Measurements from ENCODE around the gene RIPOR3.
"Not testable (repeated sequence)": the region's sequence is repeated elsewhere in the genome, so short reads cannot be mapped to it uniquely, and the experiment has no call there.

The RIPOR3 gene

GRCh38 chr20:50676858-50677257 is 14.5 kb downstream of the RIPOR3 start:
- DNase-seq, result no peak

- not testable (repeated sequence) for DNase-seq
Measured at GRCh38 chr20:50676377-50676731, 15.0 kb downstream of the RIPOR3 start.

DNA sequence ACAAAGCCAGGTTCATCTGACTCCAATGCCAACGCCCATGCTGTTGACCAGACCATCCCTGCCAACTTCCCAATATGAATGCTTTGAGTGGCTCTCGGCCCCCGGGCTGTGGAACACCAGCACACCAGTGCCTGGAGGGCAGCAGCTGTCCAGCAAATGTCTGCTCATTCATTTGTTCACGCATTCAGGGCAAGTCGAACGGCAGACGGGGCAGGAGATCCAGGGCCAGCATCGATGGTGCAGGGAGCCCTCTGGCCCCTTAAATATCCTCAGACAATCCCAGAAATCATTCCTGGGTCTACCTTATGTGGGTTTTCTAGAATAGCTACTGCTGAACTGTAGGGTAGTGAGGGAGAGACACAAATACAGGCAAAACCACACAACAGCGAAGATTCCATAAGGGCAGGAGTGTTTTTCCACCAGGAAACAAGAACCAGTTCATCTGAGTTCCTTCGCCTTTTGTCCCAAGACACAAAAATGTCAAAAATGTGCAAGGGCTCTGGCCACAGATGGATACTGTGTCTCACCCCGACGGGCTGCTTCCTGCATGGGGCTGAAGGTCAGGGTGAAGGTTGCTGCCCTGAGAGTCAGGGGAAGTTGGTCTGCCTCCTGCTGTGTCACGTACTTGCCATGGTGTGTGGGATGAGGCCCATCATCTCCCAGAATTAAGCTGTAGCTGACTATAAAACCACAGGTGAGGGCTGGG is 15.5 kb downstream of the RIPOR3 start:
- no peak for DNase-seq

GRCh38 chr20:50674138-50674825 is 17.1 kb downstream of the RIPOR3 start:
- DNase-seq, result no peak

DNA sequence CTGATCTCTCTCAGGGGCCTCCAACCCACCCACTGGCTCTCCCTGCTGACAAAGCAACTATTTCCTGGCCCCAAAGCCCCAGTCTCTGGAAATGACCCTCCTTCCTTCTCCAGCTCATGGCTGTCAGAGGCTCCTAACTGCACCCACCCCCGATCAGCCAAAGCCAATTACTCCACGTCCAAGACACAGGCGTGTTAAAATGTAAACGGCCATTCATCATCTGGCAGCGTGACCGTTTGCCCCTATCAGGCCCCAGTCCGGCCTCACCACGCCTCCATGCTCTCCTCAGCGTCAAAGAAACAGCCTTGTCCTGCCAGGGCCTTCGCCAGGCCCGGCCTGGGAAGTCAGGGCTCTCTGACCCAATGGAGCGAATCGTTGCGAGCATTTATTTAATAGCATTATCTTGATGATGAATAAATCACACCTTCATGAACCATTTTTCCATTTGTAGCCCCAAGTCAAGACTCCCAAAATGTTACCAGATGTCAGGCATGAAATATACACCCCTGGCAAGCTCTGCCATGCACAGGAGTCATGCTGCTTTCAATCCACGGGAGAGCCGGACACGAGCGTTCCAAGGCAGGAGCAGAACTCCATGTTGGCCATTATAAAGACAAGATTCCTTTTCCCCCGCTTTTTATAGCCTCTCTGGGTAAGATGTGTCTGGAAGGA is 17.7 kb downstream of the RIPOR3 start:
- no peak for DNase-seq

GRCh38 chr20:50673146-50673465 is 18.2 kb downstream of the RIPOR3 start:
- DNase-seq, result no peak

DNA sequence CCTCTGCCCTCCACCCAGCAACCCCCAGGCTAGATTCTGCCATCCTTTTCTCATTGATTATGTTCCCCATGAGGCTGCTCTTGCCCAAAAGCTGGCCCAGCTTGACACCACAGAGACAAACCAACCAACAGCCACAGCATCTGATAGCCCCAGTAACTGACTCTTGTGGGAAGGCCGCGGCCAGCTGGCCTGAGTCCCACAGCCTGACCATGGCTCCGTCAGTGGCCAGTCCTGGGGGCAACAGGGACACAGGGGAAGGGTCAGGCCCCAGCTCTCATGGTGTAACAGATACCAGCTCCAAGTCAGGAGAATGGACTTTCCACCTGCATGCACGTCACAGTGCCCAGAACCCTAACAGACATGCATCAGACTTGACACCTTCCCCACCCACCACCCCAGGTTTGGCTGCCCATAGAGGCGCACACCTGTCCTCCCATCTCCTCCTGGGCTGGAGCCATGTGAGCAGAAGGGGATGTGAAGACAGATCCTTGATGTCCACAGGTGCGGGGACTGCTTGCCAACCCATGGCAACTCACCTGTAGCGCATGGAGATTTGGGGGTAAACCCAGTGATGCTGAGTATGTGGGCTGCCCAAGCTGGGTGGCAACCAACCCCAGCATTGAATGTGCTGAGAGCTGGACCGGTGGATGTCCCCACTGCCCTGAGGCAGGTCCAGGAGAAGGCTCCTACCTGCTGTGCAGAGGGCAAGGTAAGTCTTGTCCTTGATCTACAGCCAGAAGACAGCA is 18.8 kb downstream of the RIPOR3 start:
- no peak for DNase-seq

DNA sequence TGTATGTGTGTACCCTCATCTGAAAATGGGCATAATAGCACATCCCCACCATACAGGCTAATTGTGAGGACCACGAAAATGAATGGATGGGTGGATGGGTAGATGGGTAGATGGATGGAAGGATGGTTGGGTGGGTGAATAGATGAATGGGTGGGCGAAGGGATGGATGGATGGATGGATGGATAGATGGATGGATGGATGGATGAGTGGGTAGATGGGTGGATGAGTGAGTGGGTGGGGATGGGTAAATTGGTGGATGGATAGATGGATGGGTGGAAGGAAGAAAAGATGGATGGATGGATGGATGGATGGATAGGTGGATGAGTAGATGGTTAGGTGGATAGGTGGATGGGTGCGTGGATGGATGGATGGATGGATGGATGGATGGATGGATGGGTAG is 19.7 kb downstream of the RIPOR3 start:
- DNase-seq, result no peak

DNA sequence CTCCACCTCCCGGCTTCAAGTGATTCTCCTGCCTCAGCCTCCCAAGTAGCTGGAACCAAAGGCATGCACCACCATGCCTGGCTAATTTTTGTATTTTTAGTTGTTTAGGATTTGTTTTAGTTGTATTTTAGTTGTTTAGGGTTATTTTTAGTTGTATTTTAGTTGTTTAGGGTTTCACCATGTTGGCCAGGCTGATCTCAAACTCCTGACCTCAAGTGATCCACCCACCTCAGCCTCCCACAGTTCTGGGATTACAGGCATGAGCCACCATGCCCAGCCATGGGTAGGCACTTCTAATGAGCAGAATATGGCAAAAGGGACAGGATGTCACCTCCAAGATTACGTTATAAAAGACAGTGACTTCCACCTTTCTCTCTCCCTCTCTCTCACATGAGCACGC is 20.3 kb downstream of the RIPOR3 start:
- DNase-seq, result not testable (repeated sequence)

DNA sequence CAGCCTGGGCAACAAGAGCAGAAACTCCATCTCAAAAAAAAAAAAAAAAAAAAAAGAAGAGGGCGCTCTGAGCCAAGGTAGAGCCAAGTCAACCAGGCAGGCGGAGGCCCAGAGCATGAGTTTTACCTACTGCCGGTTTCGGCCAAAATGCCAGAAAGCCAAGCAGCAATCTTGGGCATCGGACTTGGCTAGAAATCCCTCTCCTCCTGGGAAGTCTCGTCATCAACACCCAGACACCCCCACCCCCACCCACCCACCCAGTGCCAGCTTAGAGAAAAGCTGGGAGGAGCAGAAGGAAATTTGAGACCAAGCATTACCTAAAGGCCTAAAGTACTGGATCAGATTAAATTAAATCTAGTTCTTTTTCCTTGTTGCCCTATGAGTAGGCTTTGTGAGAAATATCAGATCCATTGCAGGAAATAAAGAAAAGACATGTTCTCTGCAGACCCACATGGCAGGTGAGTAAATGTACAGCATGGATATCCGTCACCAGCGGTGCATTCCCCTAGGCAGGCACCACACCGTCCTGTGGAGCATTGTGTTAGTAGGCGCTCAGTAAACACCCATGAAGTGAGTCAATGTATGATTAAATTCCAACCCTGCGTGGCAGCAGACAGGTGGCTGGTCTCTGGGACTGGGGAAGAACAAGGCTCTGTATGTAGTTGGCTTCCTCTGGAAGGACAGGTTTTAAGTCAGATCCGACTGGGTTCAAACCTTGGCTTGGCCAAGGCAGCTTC is 21.0 kb downstream of the RIPOR3 start:
- DNase-seq, result no peak

DNA sequence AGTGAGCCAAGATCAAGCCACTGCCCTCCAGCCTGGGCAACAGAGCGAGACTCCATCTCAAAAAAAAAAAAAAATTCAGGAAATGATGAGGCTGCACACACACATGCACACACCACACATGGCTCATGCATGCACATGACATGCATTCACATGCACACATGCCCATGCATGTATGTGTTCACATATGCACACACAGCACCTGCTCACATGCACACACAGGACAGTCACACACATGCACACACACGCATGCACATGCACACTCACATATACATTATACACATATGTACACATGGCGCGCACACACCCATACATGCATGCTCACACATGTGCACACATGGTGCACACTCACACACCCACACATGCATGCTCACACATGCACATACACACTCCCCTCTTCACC is 22.5 kb downstream of the RIPOR3 start:
- DNase-seq, result no peak

DNA sequence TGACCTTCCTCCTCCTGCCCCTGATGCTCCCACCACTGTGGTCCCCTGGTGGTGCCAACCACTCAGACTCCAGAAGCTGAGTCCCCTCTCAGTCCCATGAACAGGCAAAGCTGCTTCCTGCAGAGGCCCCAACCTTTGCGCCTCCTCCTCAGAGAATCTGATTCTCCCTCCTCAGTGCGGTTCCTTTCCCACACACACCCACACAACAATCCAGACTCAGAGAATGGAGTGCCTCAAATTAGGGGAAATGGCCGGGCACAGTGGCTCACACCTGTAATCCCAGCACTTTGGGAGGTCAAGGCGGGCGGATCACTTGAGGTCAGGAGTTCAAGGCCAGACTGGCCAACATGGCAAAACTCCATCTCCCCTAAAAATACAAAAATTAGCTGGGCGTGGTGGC is 23.0 kb downstream of the RIPOR3 start:
- no peak for DNase-seq

- DNase-seq, result no peak
Measured at GRCh38 chr20:50666709-50667298, 24.5 kb downstream of the RIPOR3 start.

DNA sequence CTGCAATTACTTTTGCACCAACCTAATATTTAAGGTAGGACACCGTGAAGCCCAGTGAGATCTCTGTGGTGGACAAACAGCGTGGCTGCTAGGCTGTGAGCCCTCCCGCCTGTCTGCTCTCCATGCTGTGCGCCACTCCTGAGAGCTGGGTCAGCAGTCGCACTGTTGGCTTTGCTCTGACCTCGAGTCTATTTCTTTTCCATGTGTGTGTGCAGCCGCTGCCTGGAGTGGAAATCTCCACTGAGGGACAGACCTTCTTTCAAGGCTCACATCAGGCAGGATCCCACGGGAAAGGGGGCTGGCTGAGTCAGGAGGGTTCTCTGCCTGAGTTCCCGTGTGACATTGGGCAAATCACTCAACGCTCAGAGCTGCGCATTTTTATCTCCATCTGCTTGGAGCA is 27.1 kb downstream of the RIPOR3 start:
- DNase-seq, result no peak

GRCh38 chr20:50663095-50663821 is 28.1 kb downstream of the RIPOR3 start:
- DNase-seq, result no peak

GRCh38 chr20:50659975-50660670 is 31.2 kb downstream of the RIPOR3 start:
- DNase-seq, result no peak

- DNase-seq, result no peak
Measured at GRCh38 chr20:50658804-50659380, 32.5 kb downstream of the RIPOR3 start.

DNA sequence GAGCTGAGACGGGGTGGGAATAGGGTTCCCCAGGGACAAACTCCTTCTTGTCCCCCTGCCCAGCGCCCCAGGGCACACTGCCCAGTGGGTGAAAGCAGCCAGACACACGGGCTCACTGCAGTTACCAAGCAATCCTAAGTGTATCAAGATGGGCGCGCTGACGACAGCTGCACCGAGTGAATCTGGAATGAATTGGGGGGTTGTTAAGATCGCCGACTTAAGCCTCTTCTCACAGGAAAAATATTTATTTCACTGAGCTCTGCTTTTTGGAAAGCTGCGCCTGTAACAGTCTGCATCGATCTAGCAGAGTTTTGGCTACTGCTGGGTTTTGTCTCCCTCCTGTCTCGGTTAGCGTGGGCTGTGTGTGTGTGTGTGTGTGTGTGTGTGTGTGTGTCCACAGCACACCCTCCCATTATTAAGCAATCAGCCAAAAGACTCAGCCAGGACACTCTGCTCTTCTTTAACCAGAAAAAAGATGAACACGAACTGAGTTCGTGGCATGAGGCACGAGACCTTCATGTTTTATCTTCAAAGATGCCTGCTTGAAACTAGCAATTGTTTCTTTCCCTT is 35.9 kb downstream of the RIPOR3 start:
- DNase-seq, result no peak

DNA sequence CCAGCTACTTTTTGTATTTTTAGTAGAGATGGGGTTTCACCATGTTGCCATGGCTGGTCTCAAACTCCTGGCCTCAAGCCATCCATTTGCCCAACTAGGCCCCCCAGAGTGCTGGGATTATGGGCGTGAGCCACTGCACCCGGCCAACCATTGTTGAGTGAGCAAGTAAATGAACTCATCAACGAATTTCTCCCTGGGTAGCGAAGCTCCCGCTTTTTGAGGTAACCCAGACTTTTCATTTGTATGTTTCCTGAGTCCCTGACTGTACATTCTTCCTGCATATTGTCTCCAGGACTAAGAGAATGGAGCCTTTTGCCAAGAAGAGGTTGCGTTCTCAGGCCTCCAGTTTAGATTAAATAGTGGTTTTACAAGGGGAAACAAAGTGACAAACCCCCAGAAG is 36.4 kb downstream of the RIPOR3 start:
- DNase-seq, result no peak

GRCh38 chr20:50652702-50653294 is 38.5 kb downstream of the RIPOR3 start:
- DNase-seq, result no peak

Data from T-helper 1 cell (primary cell).